HCT116 (cell line): ENCODE results near the gene FSTL4.

Experiments
- ATF3 ChIP-seq: IDR thresholded peaks from 2 replicates; pipeline ENCODE4 v1.6.1; 2012
- EZH2 ChIP-seq: fragments of 200-600 bp; sonication (generic); IDR thresholded peaks from 2 replicates; pipeline ENCODE4 v1.6.1; 2017; ENCODE audit warnings: antibody characterized with exemption, mixed run types
- EZH2phosphoT487 ChIP-seq: fragments of 200-600 bp; IDR thresholded peaks from 2 replicates; pipeline ENCODE4 v1.6.1; 2018; ENCODE audit warnings: antibody characterized with exemption, borderline replicate concordance
- POLR2A ChIP-seq: IDR thresholded peaks from 2 replicates; pipeline ENCODE4 v1.7.0; 2011; ENCODE audit warnings: borderline replicate concordance; ENCODE audit not compliant: insufficient read depth, insufficient read length; ENCODE audit errors: extremely low read depth
- SRF ChIP-seq: IDR thresholded peaks from 2 replicates; pipeline ENCODE4 v1.6.1; 2012; ENCODE audit warnings: low read depth
- TCF7L2 ChIP-seq: IDR thresholded peaks from 2 replicates; pipeline ENCODE4 v1.7.0; 2011; ENCODE audit warnings: borderline replicate concordance, inconsistent platforms; ENCODE audit not compliant: insufficient read depth, insufficient read length; ENCODE audit errors: extremely low read depth
- TF ChIP-seq, protein P1 (sequence below), 3 experiments: fragments of 200-600 bp in 1 of 3; sonication (generic) in 1 of 3; IDR thresholded peaks in 2 of 3; conservative IDR thresholded peaks in 1 of 3; 2 replicates each; pipeline ENCODE4 v1.5.1; 2012 to 2017; ENCODE audit warnings: low read depth in 2 of 3, low read length in 2 of 3, antibody characterized with exemption in 1 of 3, borderline replicate concordance in 1 of 3, control low read depth in 1 of 3, mild to moderate bottlenecking in 1 of 3, mixed read lengths in 1 of 3, mixed run types in 1 of 3, moderate library complexity in 1 of 3; ENCODE audit not compliant: insufficient read depth in 1 of 3

- TF ChIP-seq, protein P1, sequence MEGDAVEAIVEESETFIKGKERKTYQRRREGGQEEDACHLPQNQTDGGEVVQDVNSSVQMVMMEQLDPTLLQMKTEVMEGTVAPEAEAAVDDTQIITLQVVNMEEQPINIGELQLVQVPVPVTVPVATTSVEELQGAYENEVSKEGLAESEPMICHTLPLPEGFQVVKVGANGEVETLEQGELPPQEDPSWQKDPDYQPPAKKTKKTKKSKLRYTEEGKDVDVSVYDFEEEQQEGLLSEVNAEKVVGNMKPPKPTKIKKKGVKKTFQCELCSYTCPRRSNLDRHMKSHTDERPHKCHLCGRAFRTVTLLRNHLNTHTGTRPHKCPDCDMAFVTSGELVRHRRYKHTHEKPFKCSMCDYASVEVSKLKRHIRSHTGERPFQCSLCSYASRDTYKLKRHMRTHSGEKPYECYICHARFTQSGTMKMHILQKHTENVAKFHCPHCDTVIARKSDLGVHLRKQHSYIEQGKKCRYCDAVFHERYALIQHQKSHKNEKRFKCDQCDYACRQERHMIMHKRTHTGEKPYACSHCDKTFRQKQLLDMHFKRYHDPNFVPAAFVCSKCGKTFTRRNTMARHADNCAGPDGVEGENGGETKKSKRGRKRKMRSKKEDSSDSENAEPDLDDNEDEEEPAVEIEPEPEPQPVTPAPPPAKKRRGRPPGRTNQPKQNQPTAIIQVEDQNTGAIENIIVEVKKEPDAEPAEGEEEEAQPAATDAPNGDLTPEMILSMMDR (IDR thresholded peaks at IDR 0.05 in 2 of 3, conservative IDR thresholded peaks at IDR 0.05 in 1 of 3; ENCODE audit: borderline replicate concordance in 1 of 3, insufficient read depth in 1 of 3, low read depth in 2 of 3, low read length in 2 of 3) = no peak
- no peak for TF ChIP-seq POLR2A
- TF ChIP-seq SRF = no peak
- TF ChIP-seq EZH2phosphoT487 = no peak
- no peak for TF ChIP-seq TCF7L2
- no peak for TF ChIP-seq EZH2
- no peak for TF ChIP-seq ATF3
Measured at GRCh38 chr5:133433641-133434040, 178.7 kb downstream of the FSTL4 start.
